PC-9 (cell line): Measurements from ENCODE around the gene MRPL43. TPM values are rescaled to one million over a fixed set of nuclear protein-coding genes. Genes with fewer than 3 reads are reported as not detected.

Source experiments
- BruUV-seq: library from RNA; stranded (reverse); fragments of 400-500 nt; replicated peaks from 2 replicates; lab custom pipeline; 2021; lab: Mats Ljungman, UMichigan
- CTCF ChIA-PET: fragments of 300-600 bp; sonication (Branson Sonifier 250); formaldehyde crosslinking; loops from one replicate; lab custom pipeline; 2022; ENCODE audit warnings: antibody characterized with exemption; lab: Charles Lee
- POLR2A ChIA-PET: fragments of 300-600 bp; sonication (Branson Sonifier 250); formaldehyde crosslinking; loops from one replicate; lab custom pipeline; 2022; ENCODE audit warnings: antibody characterized with exemption; ENCODE audit not compliant: unreplicated experiment; lab: Charles Lee
- DNase-seq, 2 experiments: peaks; one replicate each; pipeline versions ENCODE4 v3.0.0 to v3.0.0-alpha.2; 2015 to 2022; ENCODE audit warnings: mixed read lengths in 1 of 2
- H2AFZ ChIP-seq: fragments of 200-600 bp; sonication (generic); 2 replicates; pipeline ENCODE4 v1.8.1; 2017; ENCODE audit warnings: antibody characterized with exemption
- H3F3A ChIP-seq: fragments of 200-600 bp; sonication (generic); 2 replicates; pipeline ENCODE4 v1.8.1; 2017; ENCODE audit warnings: antibody characterized with exemption, mild to moderate bottlenecking, low read depth; ENCODE audit not compliant: insufficient read depth
- H3K27ac ChIP-seq: fragments of 200-600 bp; sonication (generic); 2 replicates; pipeline ENCODE4 v1.6.1; 2016; ENCODE audit warnings: mixed run types
- H3K27me3 ChIP-seq: fragments of 200-600 bp; sonication (generic); 2 replicates; pipeline ENCODE4 v1.6.1; 2016; ENCODE audit warnings: low read depth, mixed run types; ENCODE audit not compliant: insufficient read depth
- H3K36me3 ChIP-seq: fragments of 200-600 bp; sonication (generic); 2 replicates; pipeline ENCODE4 v1.6.1; 2016; ENCODE audit warnings: low read depth, mixed run types
- H3K4me1 ChIP-seq: fragments of 200-600 bp; sonication (generic); replicated peaks from 2 replicates; pipeline ENCODE4 v1.6.1; 2016; ENCODE audit warnings: mixed run types; ENCODE audit not compliant: insufficient read depth
- H3K4me2 ChIP-seq: fragments of 200-600 bp; sonication (generic); 2 replicates; pipeline ENCODE4 v1.6.1; 2017; ENCODE audit warnings: mixed run types
- H3K4me3 ChIP-seq: fragments of 200-600 bp; sonication (generic); 2 replicates; pipeline ENCODE4 v1.6.1; 2016; ENCODE audit warnings: mixed run types
- H3K79me2 ChIP-seq: fragments of 200-600 bp; sonication (generic); 2 replicates; pipeline ENCODE4 v1.6.1; 2017; ENCODE audit warnings: low read depth, mixed run types
- H3K9me2 ChIP-seq: fragments of 200-600 bp; sonication (generic); 2 replicates; pipeline ENCODE4 v1.8.1; 2017; ENCODE audit warnings: mild to moderate bottlenecking; ENCODE audit not compliant: insufficient read depth
- H3K9me3 ChIP-seq: fragments of 200-600 bp; sonication (generic); 2 replicates; pipeline ENCODE4 v1.8.1; 2016; ENCODE audit warnings: low read depth; ENCODE audit not compliant: insufficient read depth
- H4K20me1 ChIP-seq: fragments of 200-600 bp; sonication (generic); 2 replicates; pipeline ENCODE4 v1.8.1; 2017; ENCODE audit not compliant: insufficient read depth
- EZH2 ChIP-seq: fragments of 200-600 bp; sonication (generic); IDR thresholded peaks from 2 replicates; pipeline ENCODE4 v1.8.0; 2017; ENCODE audit warnings: antibody characterized with exemption, low read depth
- intact Hi-C: fragments of 100-400 bp; cut with micrococcal nuclease; formaldehyde crosslinking; loops from one replicate; pipeline ENCODE4 v1.10.0; 2022; ENCODE audit not compliant: unreplicated experiment
- total RNA-seq: library from RNA; stranded (reverse); gene quantifications from 2 replicates; pipeline ENCODE4 v1.2.3, GENCODE V29; 2021
- TF ChIP-seq, protein P1 (sequence below): fragments of 200-600 bp; sonication (generic); conservative IDR thresholded peaks from 2 replicates; pipeline ENCODE4 v1.6.1; 2017; ENCODE audit warnings: mixed run types, antibody characterized with exemption, mild to moderate bottlenecking, moderate library complexity

The MRPL43 gene
- total RNA-seq, 1 experiment from 2014 or later = 45.7 TPM

- Histone ChIP-seq H2AFZ (peak overlapping the region; percentile 96; the same call in 1 of the 2 replicates), H3K79me2 (0 out of 2 replicates have a peak, but pooled peaks cover 5% of the 10 kb centered on the region), H3K27me3 (no peaks in the 10 kb centered on the region), H3K9me2 (no peaks in the 10 kb centered on the region), H3K4me1 (peaks cover 11% of the 10 kb centered on the region), H3K36me3 (no peaks in the 10 kb centered on the region), H3K4me2 (peak overlapping the region; percentile 93), H3K9me3 (no peaks in the 10 kb centered on the region), H3K27ac (0 out of 2 replicates have a peak overlapping the region, but pooled peaks have one; percentile 12), H3K4me3 (peak overlapping the region; percentile 76), H4K20me1 (no peaks in the 10 kb centered on the region; the same call in 1 of the 2 replicates), H3F3A (peaks cover 17% of the 10 kb centered on the region; the same call in 1 of the 2 replicates)
- TF ChIP-seq, protein P1, sequence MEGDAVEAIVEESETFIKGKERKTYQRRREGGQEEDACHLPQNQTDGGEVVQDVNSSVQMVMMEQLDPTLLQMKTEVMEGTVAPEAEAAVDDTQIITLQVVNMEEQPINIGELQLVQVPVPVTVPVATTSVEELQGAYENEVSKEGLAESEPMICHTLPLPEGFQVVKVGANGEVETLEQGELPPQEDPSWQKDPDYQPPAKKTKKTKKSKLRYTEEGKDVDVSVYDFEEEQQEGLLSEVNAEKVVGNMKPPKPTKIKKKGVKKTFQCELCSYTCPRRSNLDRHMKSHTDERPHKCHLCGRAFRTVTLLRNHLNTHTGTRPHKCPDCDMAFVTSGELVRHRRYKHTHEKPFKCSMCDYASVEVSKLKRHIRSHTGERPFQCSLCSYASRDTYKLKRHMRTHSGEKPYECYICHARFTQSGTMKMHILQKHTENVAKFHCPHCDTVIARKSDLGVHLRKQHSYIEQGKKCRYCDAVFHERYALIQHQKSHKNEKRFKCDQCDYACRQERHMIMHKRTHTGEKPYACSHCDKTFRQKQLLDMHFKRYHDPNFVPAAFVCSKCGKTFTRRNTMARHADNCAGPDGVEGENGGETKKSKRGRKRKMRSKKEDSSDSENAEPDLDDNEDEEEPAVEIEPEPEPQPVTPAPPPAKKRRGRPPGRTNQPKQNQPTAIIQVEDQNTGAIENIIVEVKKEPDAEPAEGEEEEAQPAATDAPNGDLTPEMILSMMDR = no peak
- TF ChIP-seq EZH2 = no peak
- POLR2A ChIA-PET = interaction anchor here (1.0 kb wide), 1 partner anchor 13 kb away, joined by 9 read pairs; no protein-coding TSS in a partner anchor
- peak in 1 of 2 experiments; percentile 65 for DNase-seq
- intact Hi-C loops = no loop called here
- no TSS peak for BruUV-seq
- CTCF ChIA-PET = interaction anchor here (0.6 to 1.5 kb wide), 5 partner anchors 13 to 621 kb away, joined by 3 to 13 read pairs (median 6); no protein-coding TSS in a partner anchor
Observed at GRCh38 chr10:100998183-100998990, 11.1 kb upstream of the MRPL43 start.

DNA sequence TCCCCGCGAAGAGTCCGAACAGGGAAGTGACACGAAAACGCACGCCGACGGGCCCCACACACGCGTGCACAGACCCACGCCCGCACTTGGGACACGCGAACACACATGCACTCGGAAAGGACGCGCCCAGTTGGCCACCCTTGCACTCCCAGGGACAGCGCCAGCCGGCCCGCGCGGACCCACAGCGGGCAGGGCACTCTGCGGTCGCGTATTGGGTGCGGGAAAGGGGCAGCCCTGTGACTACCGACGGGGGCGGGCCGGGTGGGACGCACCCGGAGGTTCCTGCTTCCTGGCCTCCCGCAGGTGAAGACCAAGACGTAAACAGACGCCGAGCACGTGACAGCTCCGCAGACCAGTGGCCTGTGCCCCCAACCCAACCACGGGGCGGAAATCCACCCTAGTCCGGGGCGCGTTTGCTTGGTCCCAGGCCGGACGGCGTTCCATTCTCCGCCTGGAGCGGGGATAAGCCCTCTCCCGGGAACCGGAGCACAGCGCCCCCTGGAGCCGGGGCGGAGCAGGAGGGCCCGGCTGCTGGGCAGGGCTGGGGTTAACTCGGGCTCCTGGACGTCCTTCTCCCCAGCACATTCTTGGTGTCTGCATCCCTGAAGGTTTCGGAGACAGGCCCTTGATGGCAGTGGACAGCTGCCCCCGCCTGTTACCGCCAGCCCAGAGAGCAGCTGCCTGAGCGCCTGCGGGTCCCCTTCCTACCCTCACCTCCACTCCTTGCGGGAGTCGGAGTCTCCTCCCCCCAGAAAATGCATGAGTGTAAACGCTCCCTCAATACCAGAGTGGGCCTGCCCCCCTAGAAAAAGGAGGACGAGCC is 10.3 kb upstream of the MRPL43 start:
- peak overlapping the region; percentile 76 for H3K4me3 ChIP-seq
- H3K27ac ChIP-seq = 0 out of 2 replicates have a peak overlapping the region, but pooled peaks have one; percentile 0
- H3K9me3 ChIP-seq = no peaks in the 10 kb centered on the region
- no peaks in the 10 kb centered on the region for H3K9me2 ChIP-seq
- peaks cover 17% of the 10 kb centered on the region; the same call in 1 of the 2 replicates for H3F3A ChIP-seq
- DNase-seq = peak; percentile 55 to 80
- H3K4me2 ChIP-seq = peak overlapping the region; percentile 93
- H3K36me3 ChIP-seq = no peaks in the 10 kb centered on the region
- POLR2A ChIA-PET = interaction anchor here (0.6 to 1.0 kb wide), 2 partner anchors 14 to 33 kb away, joined by 3 to 9 read pairs; partner anchors contain the start of genes PDZD7 and SFXN3
- no TSS peak for BruUV-seq
- intact Hi-C loops = loop anchor here (2.0 kb wide), 1 partner anchor 65 kb away; no protein-coding TSS in a partner anchor
- TF ChIP-seq, protein P1 = peak; percentile 84
- TF ChIP-seq EZH2 = no peak
- CTCF ChIA-PET = interaction anchor here (0.6 to 1.5 kb wide), 5 partner anchors 13 to 620 kb away, joined by 4 to 13 read pairs (median 6); no protein-coding TSS in a partner anchor
- H4K20me1 ChIP-seq = no peaks in the 10 kb centered on the region; the same call in 1 of the 2 replicates
- H3K27me3 ChIP-seq = no peaks in the 10 kb centered on the region
- peak overlapping the region; percentile 96 for H2AFZ ChIP-seq
- peaks cover 11% of the 10 kb centered on the region for H3K4me1 ChIP-seq
- 0 out of 2 replicates have a peak, but pooled peaks cover 5% of the 10 kb centered on the region for H3K79me2 ChIP-seq
